Upper lobe of left lung (tissue), 6 donors: Measurements from ENCODE around the gene NBEAL1. TPM values are rescaled to one million over a fixed set of nuclear protein-coding genes. Genes with fewer than 3 reads are reported as not detected.
A peak's percentile ranks its signal among the peaks of the same experiment; 100 is the strongest.
"Not testable (repeated sequence)": the region's sequence is repeated elsewhere in the genome, so short reads cannot be mapped to it uniquely, and the experiment has no call there.

Experiments
- ATAC-seq, 2 donors: fragments of 200-7000 bp; cut with Tn5 transposase; one replicate each; pipeline ENCODE4 v1.9.1; 2022; ENCODE audit warnings: mild to moderate bottlenecking in 2 of 2, moderate library complexity in 2 of 2; ENCODE audit not compliant: low FRiP score in 2 of 2
- DNase-seq, 2 donors: peaks; one replicate each; pipeline ENCODE4 v3.0.0-alpha.2; 2019 to 2020
- H3K27ac ChIP-seq, 4 donors: fragments of 200-600 bp; sonication (generic); one replicate each; pipeline ENCODE4 v1.5.1; 2016 to 2019
- H3K27me3 ChIP-seq, 4 donors: fragments of 200-600 bp; sonication (generic); one replicate each; pipeline ENCODE4 v1.5.1; 2017 to 2019
- H3K36me3 ChIP-seq, 4 donors: fragments of 200-600 bp; sonication (generic); one replicate each; pipeline ENCODE4 v1.5.1; 2016 to 2019
- H3K4me1 ChIP-seq, 4 donors: fragments of 200-600 bp; sonication (generic); one replicate each; pipeline ENCODE4 v1.5.1; 2018 to 2019
- H3K4me3 ChIP-seq, 4 donors: fragments of 200-600 bp; sonication (generic); one replicate each; pipeline ENCODE4 v1.5.1; 2017 to 2019; ENCODE audit warnings: mild to moderate bottlenecking in 2 of 4, moderate library complexity in 1 of 4
- H3K9me3 ChIP-seq, 4 donors: fragments of 200-600 bp; sonication (generic); one replicate each; pipeline ENCODE4 v1.5.1; 2018 to 2019
- CTCF ChIP-seq, 6 experiments: fragments of 450-650 bp in 4 of 6; fragments of 200-600 bp in 2 of 6; sonication (generic) in 2 of 6; IDR thresholded peaks; one replicate each; pipeline ENCODE4 v1.5.1; 2016 to 2019; ENCODE audit warnings: antibody characterized with exemption in 6 of 6
- EP300 ChIP-seq, 4 donors: sonication (generic); formaldehyde crosslinking; IDR thresholded peaks; one replicate each; pipeline ENCODE4 v1.5.1; 2017; ENCODE audit warnings: antibody characterized with exemption in 4 of 4, control low read depth in 2 of 4
- POLR2A ChIP-seq, 4 donors: fragments of 450-650 bp; IDR thresholded peaks; one replicate each; pipeline ENCODE4 v1.5.1; 2016 to 2017; ENCODE audit warnings: antibody characterized with exemption in 4 of 4, mild to moderate bottlenecking in 2 of 4
- POLR2AphosphoS5 ChIP-seq, 2 donors: sonication (generic); formaldehyde crosslinking; IDR thresholded peaks; one replicate each; pipeline ENCODE4 v1.5.1; 2017; ENCODE audit warnings: antibody characterized with exemption in 2 of 2
- WGBS, 2 donors: methylation state at CpG; one replicate each; pipeline ENCODE4 v1.1.5; 2017 to 2018; 5-methylcytosine and 5-hydroxymethylcytosine counted together
- total RNA-seq, 6 donors: library from RNA; depleted of rRNA in 4 of 6; stranded (reverse); fragments of >200 nt in 4 of 6; gene quantifications; one replicate each; pipeline versions ENCODE4 v1.1.0 to v1.2.1, GENCODE V29; 2016 to 2021
- donor health status: DM: no; HTN: no; CAD: no; lungs with moderate emphysema.
- donor health status: DM: no; HTN: yes; CAD: no; lungs with severe emphysema.

NBEAL1 gene
- total RNA-seq, 6 donors from 2014 or later: 37.0 to 92.2 (median 64.9) TPM

DNA sequence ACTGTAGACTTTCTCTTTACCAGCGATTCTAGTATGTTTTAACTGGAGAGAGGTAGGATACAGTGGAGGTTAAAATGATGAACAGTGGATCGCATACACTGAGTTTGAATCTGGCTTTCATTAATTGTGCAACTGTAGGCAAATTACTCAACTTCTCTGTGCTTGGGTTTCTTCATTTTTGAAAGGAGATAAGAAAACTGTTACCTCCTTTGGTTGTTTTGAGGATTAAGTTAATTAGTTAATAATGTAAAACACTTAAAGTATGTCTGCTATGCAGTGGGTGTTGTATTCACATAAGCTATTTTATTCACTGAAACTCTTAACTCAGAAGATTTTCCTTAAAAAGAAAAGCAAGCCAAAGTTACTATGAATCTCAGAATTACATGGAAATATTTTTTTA lies 112.3 kb downstream of the NBEAL1 start:
- Histone ChIP-seq H3K27ac (no peak overlapping the region), H3K4me3 (no peak overlapping the region)
- WGBS, 2 donors: 90 to 93% methylated on average over 2 of the region's 2 CpGs

DNA sequence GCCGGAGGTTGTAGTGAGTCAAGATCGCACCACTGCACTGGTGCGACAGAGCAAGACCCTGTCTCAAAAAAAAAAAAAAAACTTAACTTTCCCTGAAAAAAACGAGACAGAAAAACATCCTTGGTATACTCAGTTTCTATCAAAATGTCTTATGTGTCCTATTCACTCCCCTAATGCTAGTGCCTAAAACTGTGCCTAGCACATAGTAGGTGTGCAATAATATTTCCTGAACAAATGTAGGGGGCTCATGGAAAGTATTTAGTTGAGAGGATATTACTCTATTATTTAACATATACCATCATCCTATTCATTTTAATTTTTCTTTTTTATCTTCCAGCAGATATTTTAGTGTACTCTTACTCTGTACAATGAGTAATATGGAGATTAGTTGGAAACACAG lies 120.4 kb downstream of the NBEAL1 start:
- Histone ChIP-seq H3K27ac (no peak overlapping the region), H3K27me3 (no peaks in the 10 kb centered on the region), H3K9me3 (no peaks in the 10 kb centered on the region), H3K4me3 (no peak overlapping the region), H3K4me1 (no peaks in the 10 kb centered on the region), H3K36me3 (peaks cover 0 to 56% (median 22%) of the 10 kb centered on the region in 4 donors)
- ATAC-seq: no peak
- TF ChIP-seq EP300 (IDR thresholded peaks at IDR 0.05) (no peak), CTCF (IDR thresholded peaks at IDR 0.05) (no peak), POLR2AphosphoS5 (IDR thresholded peaks at IDR 0.05) (no peak), POLR2A (IDR thresholded peaks at IDR 0.05) (no peak)
- 96 to 99% methylated on average over 4 of the region's 4 CpGs for WGBS, 2 donors
- DNase-seq: no peak

More for the DNA sequence above, 112.3 kb downstream of the NBEAL1 start:
- peaks cover 0 to 2% (median 0%) of the 10 kb centered on the region in 4 donors for H3K4me1 ChIP-seq
- H3K27me3 ChIP-seq: no peaks in the 10 kb centered on the region
- ATAC-seq: no peak
- no peaks in the 10 kb centered on the region for H3K9me3 ChIP-seq
- TF ChIP-seq POLR2AphosphoS5 (IDR thresholded peaks at IDR 0.05) (no peak), EP300 (IDR thresholded peaks at IDR 0.05) (no peak), CTCF (IDR thresholded peaks at IDR 0.05) (no peak), POLR2A (IDR thresholded peaks at IDR 0.05) (no peak)
- peaks cover 3 to 86% (median 24%) of the 10 kb centered on the region in 4 donors for H3K36me3 ChIP-seq
- DNase-seq: no peak

GRCh38 chr2:203143391-203143790 lies 128.7 kb downstream of the NBEAL1 start:
- peaks cover 0 to 35% (median 8%) of the 10 kb centered on the region in 4 donors for H3K36me3 ChIP-seq
- H3K27ac ChIP-seq: no peak overlapping the region

DNA sequence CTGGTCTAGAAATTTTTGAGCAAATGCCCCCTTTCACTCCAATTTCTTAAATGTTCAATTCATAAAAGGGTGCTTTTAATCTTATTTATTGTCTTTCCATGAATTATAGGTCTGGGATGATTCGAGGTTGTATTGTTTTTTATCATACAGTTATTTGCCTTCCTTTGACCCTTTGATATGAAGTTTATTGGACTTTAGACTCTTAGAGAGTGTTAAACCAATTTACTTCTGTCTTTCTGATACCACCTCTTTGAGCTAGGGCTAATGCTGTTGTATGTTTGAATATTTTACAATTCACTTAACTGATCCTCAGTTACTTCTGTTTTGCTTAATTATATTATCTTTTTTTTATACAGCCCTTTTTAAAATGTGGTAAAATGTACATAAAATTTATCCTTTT lies 134.5 kb downstream of the NBEAL1 start:
- TF ChIP-seq POLR2AphosphoS5 (IDR thresholded peaks at IDR 0.05): no peak
- TF ChIP-seq POLR2A (IDR thresholded peaks at IDR 0.05): no peak
- no peak for TF ChIP-seq EP300 (IDR thresholded peaks at IDR 0.05)
- TF ChIP-seq CTCF (IDR thresholded peaks at IDR 0.05): no peak
- H3K4me3 ChIP-seq: no peak overlapping the region
- ATAC-seq (no peak), DNase-seq (no peak)
- H3K4me1 ChIP-seq: no peaks in the 10 kb centered on the region
- H3K36me3 ChIP-seq: peaks cover 0 to 49% (median 14%) of the 10 kb centered on the region in 4 donors
- no peaks in the 10 kb centered on the region for H3K9me3 ChIP-seq
- H3K27ac ChIP-seq: no peak overlapping the region
- WGBS, 2 donors: 83 to 95% methylated on average over 1 of the region's 1 CpG
- no peaks in the 10 kb centered on the region for H3K27me3 ChIP-seq

More at GRCh38 chr2:203143391-203143790, 128.7 kb downstream of the NBEAL1 start:
- Histone ChIP-seq H3K4me1 (no peaks in the 10 kb centered on the region), H3K27me3 (no peaks in the 10 kb centered on the region), H3K9me3 (no peaks in the 10 kb centered on the region), H3K4me3 (no peak overlapping the region)
- no peak for ATAC-seq
- DNase-seq: no peak
- no peak for TF ChIP-seq POLR2A (IDR thresholded peaks at IDR 0.05)

GRCh38 chr2:203155406-203155805 lies 140.7 kb downstream of the NBEAL1 start:
- ATAC-seq: no peak
- TF ChIP-seq POLR2A (IDR thresholded peaks at IDR 0.05) (no peak), POLR2AphosphoS5 (IDR thresholded peaks at IDR 0.05) (no peak), CTCF (IDR thresholded peaks at IDR 0.05) (no peak), EP300 (IDR thresholded peaks at IDR 0.05) (no peak)
- no peak for DNase-seq
- Histone ChIP-seq H3K36me3 (peaks cover 5 to 42% (median 12%) of the 10 kb centered on the region in 4 donors), H3K27ac (no peak overlapping the region), H3K4me3 (no peak overlapping the region), H3K9me3 (no peaks in the 10 kb centered on the region), H3K27me3 (no peaks in the 10 kb centered on the region), H3K4me1 (no peaks in the 10 kb centered on the region)
- 71 to 75% methylated on average over 1 of the region's 1 CpG for WGBS, 2 donors

DNA sequence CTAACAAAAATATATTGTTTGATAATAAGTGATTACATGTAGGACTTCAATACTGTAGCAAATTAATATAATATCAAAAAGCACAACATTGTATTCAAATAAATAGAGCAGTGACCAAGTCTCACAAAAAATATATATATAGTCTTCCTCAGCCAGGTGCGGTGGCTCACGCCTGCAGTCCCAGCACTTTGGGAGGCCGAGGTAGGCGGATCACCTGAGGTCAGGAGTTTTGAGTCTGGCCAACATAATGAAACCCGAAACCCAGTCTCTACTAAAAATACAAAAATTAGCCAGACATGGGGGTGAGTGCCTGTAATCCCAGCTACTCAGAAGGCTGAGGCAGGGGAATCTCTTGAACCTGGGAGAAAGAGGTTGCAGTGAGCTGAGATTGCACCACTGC lies 148.0 kb downstream of the NBEAL1 start:
- DNase-seq: peak in 1 of 2 donors; percentile 5
- ATAC-seq, H3K9me3 ChIP-seq, H3K4me3 ChIP-seq, H3K27ac ChIP-seq, H3K4me1 ChIP-seq, H3K27me3 ChIP-seq: not testable (repeated sequence)
- peaks cover 5 to 29% (median 18%) of the 10 kb centered on the region in 4 donors for H3K36me3 ChIP-seq
- 96 to 100% methylated on average over 5 of the region's 5 CpGs for whole genome bisulfite sequencing, 2 donors
